Measurements from ENCODE around the gene OR8G1.

Gene OR8G1

DNA sequence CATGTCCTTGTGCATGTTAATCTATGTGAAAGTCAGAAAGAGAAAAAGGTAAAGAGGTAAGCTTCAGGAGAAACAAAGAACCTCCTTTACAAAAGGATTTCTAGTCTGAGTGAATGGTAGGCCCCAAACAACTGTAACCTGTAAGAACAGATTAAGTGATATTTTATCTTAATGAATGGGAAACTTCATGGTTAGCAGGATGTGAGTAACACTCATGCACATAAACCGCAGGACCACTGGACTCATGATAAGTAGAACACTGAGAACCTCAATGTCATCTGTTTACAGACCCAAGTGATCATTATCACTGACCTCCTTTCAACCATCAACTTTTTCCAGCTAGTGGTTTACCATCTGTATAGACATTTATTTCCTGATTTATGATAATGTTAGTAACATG, 35.2 kb downstream of the OR8G1 start:
- Histone ChIP-seq H3K4me3 (ENCODE audit: low read depth, low read length) (no peak overlapping the region), H3K27ac (ENCODE audit: extremely low read depth, low read depth, low read length) (no peak overlapping the region), H3K36me3 (ENCODE audit: control insufficient read depth in 2 of 2, insufficient read depth in 1 of 2, low read length in 2 of 2) (no peaks in the 10 kb centered on the region), H3K9me3 (ENCODE audit: control insufficient read depth, insufficient read depth, low read depth, low read length) (no peaks in the 10 kb centered on the region), H3K4me1 (ENCODE audit: control insufficient read depth, insufficient read depth, low read length) (no peaks in the 10 kb centered on the region)
- CTCF ChIA-PET, result no interaction called here
- POLR2A ChIA-PET, result no interaction called here
- TF ChIP-seq OVOL3 (tag by site-specific recombination; IDR thresholded peaks at IDR 0.05) (no peak), ZNF549 (tag by site-specific recombination; IDR thresholded peaks at IDR 0.05) (no peak), ZNF114 (tag by site-specific recombination; IDR thresholded peaks at IDR 0.05) (no peak), WT1 (tag by site-specific recombination; IDR thresholded peaks at IDR 0.05) (no peak), ZNF626 (tag by site-specific recombination; IDR thresholded peaks at IDR 0.05) (no peak), ZNF19 (tag by site-specific recombination; IDR thresholded peaks at IDR 0.05; ENCODE audit: low read depth) (no peak), ZNF544 (tag by site-specific recombination; IDR thresholded peaks at IDR 0.05) (no peak), ZNF266 (tag by site-specific recombination; IDR thresholded peaks at IDR 0.05; ENCODE audit: low read depth) (no peak), ZNF768 (tag by site-specific recombination; IDR thresholded peaks at IDR 0.05) (no peak), ZSCAN30 (tag by site-specific recombination; IDR thresholded peaks at IDR 0.05) (no peak), ZNF510 (tag by site-specific recombination; IDR thresholded peaks at IDR 0.05; ENCODE audit: insufficient replicate concordance) (no peak), ZNF221 (tag by site-specific recombination; IDR thresholded peaks at IDR 0.05; ENCODE audit: borderline replicate concordance) (no peak)
- TF ChIP-seq, protein P1, sequence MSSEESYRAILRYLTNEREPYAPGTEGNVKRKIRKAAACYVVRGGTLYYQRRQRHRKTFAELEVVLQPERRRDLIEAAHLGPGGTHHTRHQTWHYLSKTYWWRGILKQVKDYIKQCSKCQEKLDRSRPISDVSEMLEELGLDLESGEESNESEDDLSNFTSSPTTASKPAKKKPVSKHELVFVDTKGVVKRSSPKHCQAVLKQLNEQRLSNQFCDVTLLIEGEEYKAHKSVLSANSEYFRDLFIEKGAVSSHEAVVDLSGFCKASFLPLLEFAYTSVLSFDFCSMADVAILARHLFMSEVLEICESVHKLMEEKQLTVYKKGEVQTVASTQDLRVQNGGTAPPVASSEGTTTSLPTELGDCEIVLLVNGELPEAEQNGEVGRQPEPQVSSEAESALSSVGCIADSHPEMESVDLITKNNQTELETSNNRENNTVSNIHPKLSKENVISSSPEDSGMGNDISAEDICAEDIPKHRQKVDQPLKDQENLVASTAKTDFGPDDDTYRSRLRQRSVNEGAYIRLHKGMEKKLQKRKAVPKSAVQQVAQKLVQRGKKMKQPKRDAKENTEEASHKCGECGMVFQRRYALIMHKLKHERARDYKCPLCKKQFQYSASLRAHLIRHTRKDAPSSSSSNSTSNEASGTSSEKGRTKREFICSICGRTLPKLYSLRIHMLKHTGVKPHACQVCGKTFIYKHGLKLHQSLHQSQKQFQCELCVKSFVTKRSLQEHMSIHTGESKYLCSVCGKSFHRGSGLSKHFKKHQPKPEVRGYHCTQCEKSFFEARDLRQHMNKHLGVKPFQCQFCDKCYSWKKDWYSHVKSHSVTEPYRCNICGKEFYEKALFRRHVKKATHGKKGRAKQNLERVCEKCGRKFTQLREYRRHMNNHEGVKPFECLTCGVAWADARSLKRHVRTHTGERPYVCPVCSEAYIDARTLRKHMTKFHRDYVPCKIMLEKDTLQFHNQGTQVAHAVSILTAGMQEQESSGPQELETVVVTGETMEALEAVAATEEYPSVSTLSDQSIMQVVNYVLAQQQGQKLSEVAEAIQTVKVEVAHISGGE (tag by site-specific recombination; conservative IDR thresholded peaks at IDR 0.05; ENCODE audit: low read depth), result no peak
- TF ChIP-seq, protein P2, sequence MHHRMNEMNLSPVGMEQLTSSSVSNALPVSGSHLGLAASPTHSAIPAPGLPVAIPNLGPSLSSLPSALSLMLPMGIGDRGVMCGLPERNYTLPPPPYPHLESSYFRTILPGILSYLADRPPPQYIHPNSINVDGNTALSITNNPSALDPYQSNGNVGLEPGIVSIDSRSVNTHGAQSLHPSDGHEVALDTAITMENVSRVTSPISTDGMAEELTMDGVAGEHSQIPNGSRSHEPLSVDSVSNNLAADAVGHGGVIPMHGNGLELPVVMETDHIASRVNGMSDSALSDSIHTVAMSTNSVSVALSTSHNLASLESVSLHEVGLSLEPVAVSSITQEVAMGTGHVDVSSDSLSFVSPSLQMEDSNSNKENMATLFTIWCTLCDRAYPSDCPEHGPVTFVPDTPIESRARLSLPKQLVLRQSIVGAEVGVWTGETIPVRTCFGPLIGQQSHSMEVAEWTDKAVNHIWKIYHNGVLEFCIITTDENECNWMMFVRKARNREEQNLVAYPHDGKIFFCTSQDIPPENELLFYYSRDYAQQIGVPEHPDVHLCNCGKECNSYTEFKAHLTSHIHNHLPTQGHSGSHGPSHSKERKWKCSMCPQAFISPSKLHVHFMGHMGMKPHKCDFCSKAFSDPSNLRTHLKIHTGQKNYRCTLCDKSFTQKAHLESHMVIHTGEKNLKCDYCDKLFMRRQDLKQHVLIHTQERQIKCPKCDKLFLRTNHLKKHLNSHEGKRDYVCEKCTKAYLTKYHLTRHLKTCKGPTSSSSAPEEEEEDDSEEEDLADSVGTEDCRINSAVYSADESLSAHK (tag by site-specific recombination; IDR thresholded peaks at IDR 0.05), result no peak
- TF ChIP-seq, protein P3, sequence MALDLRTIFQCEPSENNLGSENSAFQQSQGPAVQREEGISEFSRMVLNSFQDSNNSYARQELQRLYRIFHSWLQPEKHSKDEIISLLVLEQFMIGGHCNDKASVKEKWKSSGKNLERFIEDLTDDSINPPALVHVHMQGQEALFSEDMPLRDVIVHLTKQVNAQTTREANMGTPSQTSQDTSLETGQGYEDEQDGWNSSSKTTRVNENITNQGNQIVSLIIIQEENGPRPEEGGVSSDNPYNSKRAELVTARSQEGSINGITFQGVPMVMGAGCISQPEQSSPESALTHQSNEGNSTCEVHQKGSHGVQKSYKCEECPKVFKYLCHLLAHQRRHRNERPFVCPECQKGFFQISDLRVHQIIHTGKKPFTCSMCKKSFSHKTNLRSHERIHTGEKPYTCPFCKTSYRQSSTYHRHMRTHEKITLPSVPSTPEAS (tag by site-specific recombination; IDR thresholded peaks at IDR 0.05), result no peak
- TF ChIP-seq, protein P4, sequence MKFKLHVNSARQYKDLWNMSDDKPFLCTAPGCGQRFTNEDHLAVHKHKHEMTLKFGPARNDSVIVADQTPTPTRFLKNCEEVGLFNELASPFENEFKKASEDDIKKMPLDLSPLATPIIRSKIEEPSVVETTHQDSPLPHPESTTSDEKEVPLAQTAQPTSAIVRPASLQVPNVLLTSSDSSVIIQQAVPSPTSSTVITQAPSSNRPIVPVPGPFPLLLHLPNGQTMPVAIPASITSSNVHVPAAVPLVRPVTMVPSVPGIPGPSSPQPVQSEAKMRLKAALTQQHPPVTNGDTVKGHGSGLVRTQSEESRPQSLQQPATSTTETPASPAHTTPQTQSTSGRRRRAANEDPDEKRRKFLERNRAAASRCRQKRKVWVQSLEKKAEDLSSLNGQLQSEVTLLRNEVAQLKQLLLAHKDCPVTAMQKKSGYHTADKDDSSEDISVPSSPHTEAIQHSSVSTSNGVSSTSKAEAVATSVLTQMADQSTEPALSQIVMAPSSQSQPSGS (tag by site-specific recombination; IDR thresholded peaks at IDR 0.05; ENCODE audit: low read depth), result no peak
- TF ChIP-seq, protein P5, sequence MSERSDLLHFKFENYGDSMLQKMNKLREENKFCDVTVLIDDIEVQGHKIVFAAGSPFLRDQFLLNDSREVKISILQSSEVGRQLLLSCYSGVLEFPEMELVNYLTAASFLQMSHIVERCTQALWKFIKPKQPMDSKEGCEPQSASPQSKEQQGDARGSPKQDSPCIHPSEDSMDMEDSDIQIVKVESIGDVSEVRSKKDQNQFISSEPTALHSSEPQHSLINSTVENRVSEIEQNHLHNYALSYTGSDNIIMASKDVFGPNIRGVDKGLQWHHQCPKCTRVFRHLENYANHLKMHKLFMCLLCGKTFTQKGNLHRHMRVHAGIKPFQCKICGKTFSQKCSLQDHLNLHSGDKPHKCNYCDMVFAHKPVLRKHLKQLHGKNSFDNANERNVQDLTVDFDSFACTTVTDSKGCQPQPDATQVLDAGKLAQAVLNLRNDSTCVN (tag by site-specific recombination; optimal IDR thresholded peaks at IDR 0.05), result no peak
- TF ChIP-seq, protein P6, sequence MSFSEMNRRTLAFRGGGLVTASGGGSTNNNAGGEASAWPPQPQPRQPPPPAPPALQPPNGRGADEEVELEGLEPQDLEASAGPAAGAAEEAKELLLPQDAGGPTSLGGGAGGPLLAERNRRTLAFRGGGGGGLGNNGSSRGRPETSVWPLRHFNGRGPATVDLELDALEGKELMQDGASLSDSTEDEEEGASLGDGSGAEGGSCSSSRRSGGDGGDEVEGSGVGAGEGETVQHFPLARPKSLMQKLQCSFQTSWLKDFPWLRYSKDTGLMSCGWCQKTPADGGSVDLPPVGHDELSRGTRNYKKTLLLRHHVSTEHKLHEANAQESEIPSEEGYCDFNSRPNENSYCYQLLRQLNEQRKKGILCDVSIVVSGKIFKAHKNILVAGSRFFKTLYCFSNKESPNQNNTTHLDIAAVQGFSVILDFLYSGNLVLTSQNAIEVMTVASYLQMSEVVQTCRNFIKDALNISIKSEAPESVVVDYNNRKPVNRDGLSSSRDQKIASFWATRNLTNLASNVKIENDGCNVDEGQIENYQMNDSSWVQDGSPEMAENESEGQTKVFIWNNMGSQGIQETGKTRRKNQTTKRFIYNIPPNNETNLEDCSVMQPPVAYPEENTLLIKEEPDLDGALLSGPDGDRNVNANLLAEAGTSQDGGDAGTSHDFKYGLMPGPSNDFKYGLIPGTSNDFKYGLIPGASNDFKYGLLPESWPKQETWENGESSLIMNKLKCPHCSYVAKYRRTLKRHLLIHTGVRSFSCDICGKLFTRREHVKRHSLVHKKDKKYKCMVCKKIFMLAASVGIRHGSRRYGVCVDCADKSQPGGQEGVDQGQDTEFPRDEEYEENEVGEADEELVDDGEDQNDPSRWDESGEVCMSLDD (tag by site-specific recombination; IDR thresholded peaks at IDR 0.05), result no peak
